ENCODE measurements around the gene STAG1. TPM values are rescaled to one million over a fixed set of nuclear protein-coding genes. Genes with fewer than 3 reads are reported as not detected.
"Not testable (repeated sequence)": the region's sequence is repeated elsewhere in the genome, so short reads cannot be mapped to it uniquely, and the experiment has no call there.

Gene STAG1
- total RNA-seq, 1 experiment from 2014 or later, result 34.3 TPM

DNA sequence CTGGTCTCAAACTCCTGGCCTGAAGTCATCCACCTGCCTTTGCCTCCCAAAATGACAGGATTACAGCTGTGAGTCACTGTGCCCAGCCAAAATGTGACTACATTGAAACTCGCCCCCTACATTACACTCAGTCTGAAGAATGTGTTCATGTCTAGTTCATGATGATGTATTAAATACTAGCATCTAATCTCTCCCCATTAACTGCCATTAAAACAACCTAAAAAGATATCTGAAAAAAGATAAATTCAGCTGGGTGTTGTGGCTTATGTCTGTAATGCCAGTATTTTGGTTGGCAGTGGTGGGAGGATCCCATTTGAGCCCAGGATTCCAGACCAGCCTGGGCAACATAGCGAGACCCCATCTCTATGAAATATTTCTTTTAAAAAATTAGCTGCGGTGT, 342.6 kb downstream of the STAG1 start:
- DNase-seq, result no peak
- H3K36me3 ChIP-seq, result peaks cover 5% of the 10 kb centered on the region; the same call in 1 of the 2 replicates
- H3K27ac ChIP-seq, result no peak overlapping the region

DNA sequence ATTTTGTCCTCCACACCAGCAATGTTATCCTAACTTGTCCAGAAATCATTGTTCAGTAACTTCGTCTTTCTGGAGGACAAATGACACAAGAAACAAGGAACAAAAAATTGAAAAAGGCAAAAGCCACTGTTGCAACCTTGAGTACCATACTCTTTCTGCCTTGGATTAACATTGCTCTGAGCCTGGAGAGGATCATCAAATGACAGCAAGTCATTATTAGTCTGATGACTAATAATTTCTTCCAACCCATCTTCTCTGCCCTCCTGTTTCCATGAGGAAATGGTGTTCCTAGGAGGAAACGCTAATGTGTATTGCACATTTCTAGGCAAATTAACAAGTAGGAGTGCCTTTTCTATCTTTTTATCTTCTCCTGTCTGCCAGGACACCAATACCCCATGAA, 348.1 kb downstream of the STAG1 start:
- no peaks in the 10 kb centered on the region for H3K27me3 ChIP-seq
- H3K4me3 ChIP-seq, result no peak overlapping the region
- H3K36me3 ChIP-seq, result no peaks in the 10 kb centered on the region
- H3K4me1 ChIP-seq, result no peaks in the 10 kb centered on the region
- DNase-seq, result no peak
- no peak overlapping the region for H3K27ac ChIP-seq
- H3K9me3 ChIP-seq (replicated peaks), result 0 out of 2 replicates have a peak, but pooled peaks cover 2% of the 10 kb centered on the region

More for the DNA sequence above, 342.6 kb downstream of the STAG1 start:
- no peak overlapping the region for H3K4me3 ChIP-seq
- H3K4me1 ChIP-seq, result no peaks in the 10 kb centered on the region
- no peaks in the 10 kb centered on the region for H3K27me3 ChIP-seq
- H3K9me3 ChIP-seq (replicated peaks), result 0 out of 2 replicates have a peak, but pooled peaks cover 2% of the 10 kb centered on the region

DNA sequence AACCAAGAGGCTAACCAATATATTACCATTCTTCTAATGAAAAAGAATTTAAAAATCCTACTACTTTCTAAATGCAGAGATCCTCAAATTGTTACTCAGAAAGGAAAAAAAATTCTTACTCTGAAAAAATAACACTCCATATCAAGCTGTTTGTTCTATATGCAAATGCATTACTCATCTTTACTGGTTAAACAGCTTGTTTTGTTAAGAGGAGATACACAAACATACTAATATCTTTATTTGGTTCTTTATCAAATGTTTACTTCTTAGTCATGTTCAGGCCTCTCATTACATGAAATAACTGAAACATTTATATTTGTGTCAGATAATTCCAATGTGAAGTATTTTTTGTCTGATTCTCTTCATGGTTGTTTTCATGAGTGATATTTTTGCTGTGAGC, 355.3 kb downstream of the STAG1 start:
- DNase-seq, result no peak
- Histone ChIP-seq H3K36me3 (0 out of 2 replicates have a peak, but pooled peaks cover 3% of the 10 kb centered on the region), H3K9me3 (replicated peaks) (no peaks in the 10 kb centered on the region), H3K27ac (no peak overlapping the region), H3K4me1 (no peaks in the 10 kb centered on the region), H3K27me3 (no peaks in the 10 kb centered on the region), H3K4me3 (no peak overlapping the region)

DNA sequence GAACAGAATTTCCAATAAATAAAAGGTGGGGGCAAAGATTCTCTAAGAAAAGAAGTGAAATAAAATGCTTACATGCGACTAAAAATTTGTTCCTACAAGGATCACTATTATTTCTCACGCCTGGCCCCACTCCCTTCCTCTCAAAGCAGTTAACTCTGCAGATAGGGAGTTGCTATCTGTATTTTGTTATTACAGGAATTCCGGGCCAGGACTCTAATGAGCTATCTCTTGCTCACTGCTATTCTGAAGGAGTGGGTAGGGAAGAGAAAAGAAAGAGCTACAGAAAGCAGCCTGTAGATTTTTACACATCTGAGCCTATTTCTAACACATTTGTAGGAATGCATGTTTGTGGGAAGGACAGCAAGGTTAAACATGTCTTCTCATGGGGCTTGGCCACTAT, 361.6 kb downstream of the STAG1 start:
- DNase-seq, result no peak
- Histone ChIP-seq H3K9me3 (replicated peaks) (no peaks in the 10 kb centered on the region), H3K4me3 (no peak overlapping the region), H3K4me1 (no peaks in the 10 kb centered on the region), H3K27me3 (no peaks in the 10 kb centered on the region), H3K27ac (no peak overlapping the region), H3K36me3 (no peaks in the 10 kb centered on the region)

DNA sequence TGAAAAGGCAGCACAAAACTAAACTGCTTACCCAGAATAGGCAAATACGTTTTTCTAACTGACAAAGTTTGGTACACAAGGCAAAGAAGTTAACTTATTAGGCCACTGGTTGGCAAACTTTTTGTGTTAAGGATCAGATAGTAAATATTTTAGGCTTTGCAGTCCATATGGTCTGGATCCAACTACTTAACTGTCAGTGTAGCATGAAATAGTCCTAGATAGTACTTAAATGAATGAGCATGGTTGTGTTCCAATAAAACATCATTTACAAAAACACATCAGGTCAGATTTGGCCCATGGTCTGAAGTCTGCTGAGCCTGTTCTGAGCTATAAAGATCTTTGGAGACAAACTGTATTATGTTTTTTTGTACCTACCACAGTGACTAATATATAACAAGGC, 365.1 kb downstream of the STAG1 start:
- DNase-seq, result no peak
- Histone ChIP-seq H3K4me1 (no peaks in the 10 kb centered on the region), H3K27ac (no peak overlapping the region), H3K9me3 (replicated peaks) (no peaks in the 10 kb centered on the region), H3K27me3 (no peaks in the 10 kb centered on the region), H3K4me3 (no peak overlapping the region), H3K36me3 (no peaks in the 10 kb centered on the region)

DNA sequence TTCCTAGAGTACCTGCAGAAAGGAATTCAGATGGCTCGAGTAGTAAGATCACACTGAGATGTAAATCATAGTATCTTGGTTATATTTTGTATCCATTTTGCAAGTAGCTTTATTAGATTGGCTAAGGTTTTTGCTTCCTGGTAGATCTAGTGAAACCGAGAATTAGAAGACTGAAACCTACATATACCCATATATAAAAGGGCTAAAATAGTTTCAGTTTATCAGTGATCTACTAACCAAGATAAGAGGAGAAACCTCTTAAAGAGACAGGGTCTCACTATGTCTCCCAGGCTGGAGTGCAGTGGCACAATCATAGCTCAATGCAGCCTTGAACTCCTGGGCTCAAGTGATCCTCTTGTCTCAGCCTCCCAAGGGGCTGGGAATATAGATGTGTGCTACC, 366.7 kb downstream of the STAG1 start:
- DNase-seq, result no peak
- Histone ChIP-seq H3K27ac (no peak overlapping the region), H3K4me3 (no peak overlapping the region), H3K27me3 (no peaks in the 10 kb centered on the region), H3K36me3 (no peaks in the 10 kb centered on the region), H3K4me1 (no peaks in the 10 kb centered on the region), H3K9me3 (replicated peaks) (no peaks in the 10 kb centered on the region)

DNA sequence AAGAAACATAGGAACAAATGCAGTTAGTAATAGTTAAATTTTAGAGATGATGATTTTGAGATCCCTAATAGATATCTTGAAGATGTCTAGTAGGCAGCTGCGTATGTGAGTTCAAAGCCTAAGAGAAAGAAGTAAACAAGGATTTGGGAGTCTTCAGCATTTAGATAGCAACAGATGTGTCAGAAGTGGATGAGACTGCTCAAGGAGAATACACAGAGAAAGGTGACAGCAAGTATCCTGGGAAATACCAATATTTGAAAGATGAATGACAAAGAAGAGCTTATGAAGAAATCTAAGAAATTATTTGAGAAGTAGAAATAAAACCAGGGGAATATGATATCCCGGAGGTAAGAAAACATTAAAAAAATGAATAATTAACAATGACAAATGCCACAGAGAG, 371.1 kb downstream of the STAG1 start:
- no peaks in the 10 kb centered on the region for H3K27me3 ChIP-seq
- no peaks in the 10 kb centered on the region for H3K4me1 ChIP-seq
- H3K9me3 ChIP-seq (replicated peaks), result no peaks in the 10 kb centered on the region
- no peak for DNase-seq
- H3K36me3 ChIP-seq, result 0 out of 2 replicates have a peak, but pooled peaks cover 4% of the 10 kb centered on the region
- H3K4me3 ChIP-seq, result no peak overlapping the region
- H3K27ac ChIP-seq, result no peak overlapping the region

DNA sequence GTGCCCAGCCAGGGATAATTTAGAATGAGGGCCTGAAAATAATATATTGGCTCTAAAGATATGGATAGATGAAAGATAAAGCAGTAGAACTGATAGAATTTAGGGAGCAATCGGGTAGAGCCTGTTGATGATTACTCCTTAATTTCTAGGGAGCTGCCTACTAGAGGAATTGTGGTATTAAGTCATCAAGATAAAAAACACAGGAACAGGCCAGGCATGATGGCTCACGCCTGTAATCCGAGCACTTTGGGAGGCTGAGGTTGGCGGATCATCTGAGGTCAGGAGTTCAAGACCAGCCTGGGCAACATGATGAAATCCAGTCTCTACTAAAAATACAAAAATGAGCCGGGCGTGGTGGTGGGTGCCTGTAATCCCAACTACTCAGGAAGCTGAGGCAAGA, 371.6 kb downstream of the STAG1 start:
- H3K27me3 ChIP-seq, result no peaks in the 10 kb centered on the region
- H3K27ac ChIP-seq, result no peak overlapping the region
- H3K4me3 ChIP-seq, result no peak overlapping the region
- no peaks in the 10 kb centered on the region for H3K4me1 ChIP-seq
- DNase-seq, result no peak
- 0 out of 2 replicates have a peak, but pooled peaks cover 4% of the 10 kb centered on the region for H3K36me3 ChIP-seq
- no peaks in the 10 kb centered on the region for H3K9me3 ChIP-seq (replicated peaks)

DNA sequence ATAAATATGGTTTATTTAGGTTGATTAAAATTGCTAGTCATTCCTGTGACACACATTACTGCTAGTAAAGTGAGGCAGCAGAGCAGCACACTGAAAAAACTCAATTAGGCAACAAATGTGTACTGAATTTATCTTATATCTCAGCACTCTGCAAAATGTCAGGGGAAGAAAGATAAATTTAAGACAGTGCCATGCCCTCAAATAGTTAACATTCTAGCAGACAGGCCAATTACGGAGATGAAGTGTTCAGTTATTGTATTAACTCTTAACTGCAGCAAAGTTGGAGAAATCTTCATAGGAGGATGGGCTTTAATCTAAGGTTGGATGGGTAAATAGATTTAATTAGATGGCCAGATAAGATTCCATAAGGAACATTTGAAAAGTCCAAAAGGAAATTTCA, 374.2 kb downstream of the STAG1 start:
- Histone ChIP-seq H3K9me3 (replicated peaks) (0 out of 2 replicates have a peak, but pooled peaks cover 2% of the 10 kb centered on the region), H3K27ac (no peak overlapping the region)

DNA sequence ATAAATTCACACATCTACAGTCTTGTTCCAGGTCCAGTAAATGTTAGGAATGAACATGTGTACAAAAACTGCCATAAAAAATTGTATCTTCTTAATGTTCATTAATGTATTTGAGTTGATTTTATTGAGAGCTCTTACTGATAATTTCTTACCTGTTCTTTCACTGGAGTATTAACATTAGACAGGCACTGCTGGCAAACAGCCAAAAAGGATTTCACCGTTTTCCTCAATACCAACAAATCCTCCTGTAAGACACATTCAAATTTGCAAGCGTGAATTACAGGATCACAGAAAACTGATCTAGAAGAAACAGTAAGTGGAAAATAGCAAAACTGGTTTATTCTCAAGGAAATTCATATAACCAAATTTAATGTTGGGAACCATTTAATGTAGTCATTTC, 374.7 kb downstream of the STAG1 start:
- Histone ChIP-seq H3K27me3 (no peaks in the 10 kb centered on the region), H3K27ac (no peak overlapping the region), H3K36me3 (0 out of 2 replicates have a peak, but pooled peaks cover 6% of the 10 kb centered on the region), H3K4me1 (no peaks in the 10 kb centered on the region), H3K9me3 (replicated peaks) (0 out of 2 replicates have a peak, but pooled peaks cover 6% of the 10 kb centered on the region), H3K4me3 (no peak overlapping the region)
- no peak for DNase-seq

More for the DNA sequence above, 374.2 kb downstream of the STAG1 start:
- no peaks in the 10 kb centered on the region for H3K27me3 ChIP-seq
- H3K4me1 ChIP-seq, result no peaks in the 10 kb centered on the region
- DNase-seq, result no peak
- H3K36me3 ChIP-seq, result 0 out of 2 replicates have a peak, but pooled peaks cover 6% of the 10 kb centered on the region
- no peak overlapping the region for H3K4me3 ChIP-seq

DNA sequence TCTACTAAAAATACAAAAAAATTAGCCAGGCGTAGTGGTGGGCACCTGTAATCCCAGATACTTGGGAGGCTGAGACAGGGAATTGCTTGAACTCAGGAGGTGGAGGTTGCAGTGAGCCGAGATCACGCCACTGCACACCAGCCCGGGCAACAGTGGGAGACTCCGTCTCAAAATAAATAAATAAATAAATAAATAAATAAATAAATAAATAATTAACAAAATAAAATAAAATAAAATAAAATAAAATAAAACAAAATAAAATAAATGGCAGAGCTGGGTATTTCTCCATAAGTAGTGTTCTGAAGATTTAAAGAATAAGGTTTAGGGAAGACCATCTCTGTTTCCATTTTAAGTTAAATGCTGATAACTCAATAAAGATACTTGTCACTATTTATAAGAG, 376.4 kb downstream of the STAG1 start:
- H3K9me3 ChIP-seq (replicated peaks), result peaks cover 16% of the 10 kb centered on the region; the same call in 1 of the 2 replicates
- not testable (repeated sequence) for H3K4me1 ChIP-seq, DNase-seq, H3K27ac ChIP-seq, H3K36me3 ChIP-seq, H3K27me3 ChIP-seq, H3K4me3 ChIP-seq

DNA sequence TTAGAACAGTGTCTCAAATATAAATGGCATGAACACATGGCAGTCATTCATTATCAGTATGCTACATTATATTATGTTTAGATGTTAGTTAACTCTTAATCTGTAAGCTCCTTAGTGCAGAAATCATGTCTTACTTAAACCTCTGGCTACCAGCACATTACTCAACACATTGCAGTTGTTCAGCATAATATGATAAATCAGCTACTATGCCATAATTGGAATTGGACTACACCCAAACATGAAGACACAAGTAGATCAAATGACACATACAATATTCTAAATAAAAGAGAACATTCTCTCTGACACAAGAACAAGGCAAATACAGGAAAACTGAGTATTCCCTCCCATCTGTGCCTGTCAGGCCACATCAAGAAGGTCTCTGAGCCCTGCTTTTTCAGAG, 385.9 kb downstream of the STAG1 start:
- DNase-seq, result peak in 1 of 2 experiments; percentile 57
- Histone ChIP-seq H3K4me1 (0 out of 2 replicates have a peak, but pooled peaks cover 15% of the 10 kb centered on the region), H3K4me3 (no peak overlapping the region), H3K9me3 (replicated peaks) (peaks cover 5% of the 10 kb centered on the region; the same call in 1 of the 2 replicates), H3K27ac (no peak overlapping the region), H3K27me3 (no peaks in the 10 kb centered on the region), H3K36me3 (0 out of 2 replicates have a peak, but pooled peaks cover 6% of the 10 kb centered on the region)

DNA sequence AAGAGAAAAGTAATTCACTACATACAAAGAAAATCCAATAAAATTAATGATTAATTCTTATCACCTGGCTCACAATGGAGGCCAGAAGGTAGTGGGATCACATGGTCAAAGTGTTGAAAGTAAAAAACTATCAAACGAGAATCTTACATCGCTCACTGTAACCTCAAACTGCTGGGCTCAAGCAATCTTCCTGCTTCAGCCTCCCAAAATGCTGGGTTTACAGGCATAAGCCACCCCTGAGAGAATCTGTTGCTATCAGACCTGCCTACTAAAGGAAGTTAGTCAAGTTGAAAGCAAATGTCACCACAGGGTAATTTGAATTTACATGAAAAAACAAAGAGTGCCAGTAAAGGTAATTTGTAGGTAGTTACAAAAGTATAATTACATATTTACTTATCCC, 398.7 kb downstream of the STAG1 start:
- H3K9me3 ChIP-seq (replicated peaks), result no peaks in the 10 kb centered on the region
- H3K27me3 ChIP-seq, result no peaks in the 10 kb centered on the region
- H3K4me1 ChIP-seq, result no peaks in the 10 kb centered on the region
- H3K4me3 ChIP-seq, result no peak overlapping the region
- peaks cover 9% of the 10 kb centered on the region; the same call in 1 of the 2 replicates for H3K36me3 ChIP-seq
- DNase-seq, result no peak
- no peak overlapping the region for H3K27ac ChIP-seq

DNA sequence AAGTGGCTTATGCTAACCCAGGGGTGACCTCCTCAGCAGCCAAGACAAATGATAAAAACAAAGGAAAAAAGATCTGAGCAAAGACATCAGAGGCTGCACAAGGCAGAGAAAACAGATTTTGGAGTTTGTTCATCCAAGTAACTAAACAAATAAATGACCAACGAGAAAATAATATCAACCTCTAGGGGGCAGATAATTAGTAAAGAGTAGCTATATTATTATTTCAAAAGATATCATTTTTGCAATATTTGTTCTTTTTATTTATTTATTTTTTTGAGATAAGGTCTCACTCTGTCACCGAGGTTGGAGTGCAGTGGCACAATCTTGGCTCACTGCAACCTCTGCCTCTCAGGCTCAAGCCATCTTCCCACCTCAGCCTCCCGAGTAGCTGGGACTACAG, 400.3 kb downstream of the STAG1 start:
- Histone ChIP-seq H3K4me3 (no peak overlapping the region), H3K36me3 (peaks cover 12% of the 10 kb centered on the region; the same call in 1 of the 2 replicates), H3K4me1 (no peaks in the 10 kb centered on the region), H3K27me3 (no peaks in the 10 kb centered on the region), H3K9me3 (replicated peaks) (no peaks in the 10 kb centered on the region), H3K27ac (no peak overlapping the region)
- no peak for DNase-seq

DNA sequence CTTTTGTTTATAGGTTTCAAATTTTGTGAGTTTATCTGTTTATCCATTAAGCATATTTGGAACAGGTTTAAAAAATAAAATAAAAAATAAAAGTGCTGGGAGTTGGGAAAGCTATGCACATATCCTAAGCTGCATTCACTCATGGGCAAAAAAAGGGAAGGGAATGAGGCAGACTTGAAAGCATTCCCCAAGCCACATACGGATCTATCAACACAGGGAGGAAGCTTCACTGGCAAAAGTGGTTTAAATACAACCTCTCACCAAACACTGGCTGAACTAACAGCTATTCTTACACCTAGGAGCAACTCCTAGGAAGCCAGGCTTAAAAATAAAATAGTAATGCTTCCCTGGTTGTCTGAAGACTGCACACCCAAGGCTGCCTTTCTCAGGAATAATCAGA, 400.8 kb downstream of the STAG1 start:
- Histone ChIP-seq H3K27me3 (no peaks in the 10 kb centered on the region), H3K4me1 (no peaks in the 10 kb centered on the region), H3K9me3 (replicated peaks) (no peaks in the 10 kb centered on the region), H3K4me3 (no peak overlapping the region), H3K36me3 (peaks cover 12% of the 10 kb centered on the region; the same call in 1 of the 2 replicates), H3K27ac (no peak overlapping the region)
- DNase-seq, result no peak

DNA sequence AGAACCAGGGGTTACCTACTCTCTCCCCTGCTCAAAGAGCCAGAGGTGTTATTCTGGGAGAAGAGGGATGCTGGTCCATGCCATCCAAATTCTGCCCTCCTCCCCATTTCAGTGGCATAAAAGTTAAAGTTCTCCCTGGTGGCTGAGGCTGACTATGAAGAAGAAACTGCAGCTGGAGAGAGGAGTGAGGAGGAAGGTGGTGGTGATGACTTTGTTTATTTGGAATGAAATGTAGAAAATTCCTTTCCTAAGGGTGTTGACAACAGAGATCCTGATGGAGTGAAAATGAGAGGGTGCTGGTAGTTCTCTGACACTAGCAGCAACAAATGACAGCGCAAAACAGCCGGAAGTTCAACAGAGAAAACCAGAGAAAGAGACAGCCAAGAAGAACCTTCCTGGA, 401.6 kb downstream of the STAG1 start:
- H3K4me1 ChIP-seq, result no peaks in the 10 kb centered on the region
- peaks cover 15% of the 10 kb centered on the region; the same call in 1 of the 2 replicates for H3K36me3 ChIP-seq
- no peaks in the 10 kb centered on the region for H3K9me3 ChIP-seq (replicated peaks)
- no peak for DNase-seq
- no peak overlapping the region for H3K27ac ChIP-seq
- H3K4me3 ChIP-seq, result no peak overlapping the region
- no peaks in the 10 kb centered on the region for H3K27me3 ChIP-seq
